Calu3 (cell line): ENCODE measurements around the gene HMCN2. TPM values are rescaled to one million over a fixed set of nuclear protein-coding genes. Genes with fewer than 3 reads are reported as not detected.

Experiments used
- BruUV-seq: library from RNA; stranded (reverse); fragments of 400-500 nt; replicated peaks from 2 replicates; lab custom pipeline; 2021; lab: Mats Ljungman, UMichigan
- CTCF ChIA-PET: fragments of 300-600 bp; sonication (Branson Sonifier 250); formaldehyde crosslinking; loops from one replicate; lab custom pipeline; 2022; ENCODE audit warnings: antibody characterized with exemption; lab: Charles Lee
- DNase-seq: peaks from one replicate; pipeline ENCODE4 v3.0.0; 2022
- H3K27ac Mint-ChIP-seq: one replicate; pipeline ENCODE4 v1.8.0; 2022; ENCODE audit warnings: mixed read lengths; ENCODE audit not compliant: unreplicated experiment
- H3K27me3 Mint-ChIP-seq: one replicate; pipeline ENCODE4 v1.8.0; 2022; ENCODE audit warnings: mixed read lengths; ENCODE audit not compliant: unreplicated experiment
- H3K36me3 Mint-ChIP-seq: one replicate; pipeline ENCODE4 v1.8.0; 2022; ENCODE audit warnings: mild to moderate bottlenecking, moderate library complexity, mixed read lengths; ENCODE audit not compliant: insufficient read depth, unreplicated experiment
- H3K4me1 Mint-ChIP-seq: one replicate; pipeline ENCODE4 v1.8.0; 2022; ENCODE audit warnings: mild to moderate bottlenecking, low read depth, mixed read lengths; ENCODE audit not compliant: unreplicated experiment
- H3K4me3 Mint-ChIP-seq: one replicate; pipeline ENCODE4 v1.8.0; 2022; ENCODE audit warnings: mild to moderate bottlenecking, low read depth, moderate library complexity, mixed read lengths; ENCODE audit not compliant: unreplicated experiment
- H3K9me3 Mint-ChIP-seq: one replicate; pipeline ENCODE4 v1.8.0; 2022; ENCODE audit warnings: low read depth, mixed read lengths; ENCODE audit not compliant: unreplicated experiment
- intact Hi-C: fragments of 100-400 bp; cut with micrococcal nuclease; formaldehyde crosslinking; loops from one replicate; pipeline ENCODE4 v1.10.0; 2022; ENCODE audit not compliant: unreplicated experiment
- total RNA-seq: library from RNA; stranded (reverse); gene quantifications from 2 replicates; pipeline ENCODE4 v1.2.3, GENCODE V29; 2022
- TF ChIP-seq, protein P1 (sequence below): fragments of 200-600 bp; IDR thresholded peaks from one replicate; pipeline ENCODE4 v1.8.0; 2022; ENCODE audit warnings: antibody characterized with exemption; ENCODE audit not compliant: unreplicated experiment

HMCN2 gene
- total RNA-seq, 1 experiment from 2014 or later, result not detected

- H3K4me3 Mint-ChIP-seq, result no peak overlapping the region
- CTCF ChIA-PET, result interaction anchor here (0.6 kb wide), 1 partner anchor 640 kb away, joined by 3 read pairs; no protein-coding TSS in a partner anchor
- H3K27me3 Mint-ChIP-seq, result no peaks in the 10 kb centered on the region
- H3K36me3 Mint-ChIP-seq, result no peaks in the 10 kb centered on the region
- H3K27ac Mint-ChIP-seq, result no peak overlapping the region
- no peak for DNase-seq
- TF ChIP-seq, protein P1, sequence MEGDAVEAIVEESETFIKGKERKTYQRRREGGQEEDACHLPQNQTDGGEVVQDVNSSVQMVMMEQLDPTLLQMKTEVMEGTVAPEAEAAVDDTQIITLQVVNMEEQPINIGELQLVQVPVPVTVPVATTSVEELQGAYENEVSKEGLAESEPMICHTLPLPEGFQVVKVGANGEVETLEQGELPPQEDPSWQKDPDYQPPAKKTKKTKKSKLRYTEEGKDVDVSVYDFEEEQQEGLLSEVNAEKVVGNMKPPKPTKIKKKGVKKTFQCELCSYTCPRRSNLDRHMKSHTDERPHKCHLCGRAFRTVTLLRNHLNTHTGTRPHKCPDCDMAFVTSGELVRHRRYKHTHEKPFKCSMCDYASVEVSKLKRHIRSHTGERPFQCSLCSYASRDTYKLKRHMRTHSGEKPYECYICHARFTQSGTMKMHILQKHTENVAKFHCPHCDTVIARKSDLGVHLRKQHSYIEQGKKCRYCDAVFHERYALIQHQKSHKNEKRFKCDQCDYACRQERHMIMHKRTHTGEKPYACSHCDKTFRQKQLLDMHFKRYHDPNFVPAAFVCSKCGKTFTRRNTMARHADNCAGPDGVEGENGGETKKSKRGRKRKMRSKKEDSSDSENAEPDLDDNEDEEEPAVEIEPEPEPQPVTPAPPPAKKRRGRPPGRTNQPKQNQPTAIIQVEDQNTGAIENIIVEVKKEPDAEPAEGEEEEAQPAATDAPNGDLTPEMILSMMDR, result no peak
- no TSS peak for BruUV-seq
- no peaks in the 10 kb centered on the region for H3K4me1 Mint-ChIP-seq
- intact Hi-C loops, result no loop called here
- H3K9me3 Mint-ChIP-seq, result no peaks in the 10 kb centered on the region
Observed at GRCh38 chr9:130470950-130471349, 205.4 kb downstream of the HMCN2 start.

DNA sequence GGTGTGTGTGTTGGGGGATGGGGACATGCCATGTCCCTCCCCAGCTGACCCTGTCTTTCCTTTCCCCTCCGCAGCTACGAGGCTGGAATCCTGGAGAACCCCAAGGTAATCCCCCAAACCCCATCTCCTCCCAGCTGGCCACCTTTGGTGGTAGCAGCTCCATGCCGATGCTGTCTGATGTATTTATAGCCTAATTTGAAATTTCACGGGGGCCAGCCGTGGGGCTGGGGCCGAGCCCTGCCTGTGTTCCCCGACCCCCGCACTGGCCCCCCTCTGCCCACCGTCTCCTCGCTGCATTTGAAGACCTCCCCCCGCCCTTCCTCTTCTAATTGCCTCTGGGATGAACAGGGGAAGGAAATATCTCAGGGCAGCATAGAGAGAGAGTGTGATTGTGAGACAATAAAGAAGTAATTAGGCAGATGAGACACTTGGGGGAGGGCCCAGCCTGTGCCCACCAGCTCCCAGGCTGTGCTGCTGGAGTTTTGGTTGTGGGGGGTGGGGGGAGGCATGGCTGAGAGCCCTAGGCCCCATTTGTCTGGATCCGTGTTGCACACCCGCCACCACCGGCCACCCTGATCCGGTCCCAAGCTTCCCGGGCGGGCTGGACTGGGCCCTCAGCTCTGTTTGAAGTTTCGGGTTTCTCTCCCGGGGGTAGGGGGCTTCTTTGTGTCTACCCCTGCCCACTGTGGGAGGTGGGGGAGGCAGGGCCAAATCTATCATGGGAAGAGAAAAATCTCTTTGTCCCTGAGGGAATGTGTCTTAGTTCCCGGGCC lies 206.0 kb downstream of the HMCN2 start:
- CTCF ChIA-PET, result interaction anchor here (0.6 kb wide), 1 partner anchor 639 kb away, joined by 3 read pairs; no protein-coding TSS in a partner anchor
- H3K36me3 Mint-ChIP-seq, result no peaks in the 10 kb centered on the region
- no peak overlapping the region for H3K4me3 Mint-ChIP-seq
- intact Hi-C loops, result no loop called here
- no peaks in the 10 kb centered on the region for H3K4me1 Mint-ChIP-seq
- no peak for DNase-seq
- no peak overlapping the region for H3K27ac Mint-ChIP-seq
- TF ChIP-seq, protein P1, result no peak
- no TSS peak for BruUV-seq
- no peaks in the 10 kb centered on the region for H3K27me3 Mint-ChIP-seq
- no peaks in the 10 kb centered on the region for H3K9me3 Mint-ChIP-seq

DNA sequence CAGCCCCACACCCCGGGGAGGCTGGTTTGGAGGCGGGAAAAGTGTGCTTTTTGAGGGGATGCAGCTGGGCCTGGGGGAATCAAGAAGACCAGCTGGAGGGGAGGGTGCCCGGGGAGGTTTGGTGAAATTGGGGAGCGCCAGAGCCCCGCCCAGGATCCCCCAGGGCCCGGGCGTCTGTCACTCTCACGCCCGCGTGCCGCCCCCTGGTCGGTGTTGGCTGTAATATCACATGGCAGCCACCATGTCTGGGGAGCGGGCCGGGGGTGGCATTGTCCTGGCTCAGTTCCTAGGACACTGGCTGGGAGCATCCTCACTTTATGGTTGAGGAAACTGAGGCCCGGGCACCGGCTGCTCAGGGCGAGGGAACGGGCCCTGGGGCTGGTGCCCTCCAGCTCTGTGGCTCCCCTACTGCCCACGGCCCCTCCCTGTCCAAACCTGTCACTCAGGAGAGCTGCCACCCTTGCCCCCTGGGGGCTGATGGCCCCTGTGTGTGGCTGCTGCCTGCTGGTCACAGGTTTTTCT lies 206.7 kb downstream of the HMCN2 start:
- no TSS peak for BruUV-seq
- intact Hi-C loops, result no loop called here
- Mint-ChIP-seq H3K4me3 (no peak overlapping the region), H3K27ac (no peak overlapping the region), H3K27me3 (no peaks in the 10 kb centered on the region), H3K36me3 (no peaks in the 10 kb centered on the region), H3K9me3 (no peaks in the 10 kb centered on the region), H3K4me1 (no peaks in the 10 kb centered on the region)
- CTCF ChIA-PET, result interaction anchor here (0.6 kb wide), 2 partner anchors 143 to 1163 kb away, joined by 3 to 6 read pairs; no protein-coding TSS in a partner anchor
- TF ChIP-seq, protein P1, result no peak
- no peak for DNase-seq

DNA sequence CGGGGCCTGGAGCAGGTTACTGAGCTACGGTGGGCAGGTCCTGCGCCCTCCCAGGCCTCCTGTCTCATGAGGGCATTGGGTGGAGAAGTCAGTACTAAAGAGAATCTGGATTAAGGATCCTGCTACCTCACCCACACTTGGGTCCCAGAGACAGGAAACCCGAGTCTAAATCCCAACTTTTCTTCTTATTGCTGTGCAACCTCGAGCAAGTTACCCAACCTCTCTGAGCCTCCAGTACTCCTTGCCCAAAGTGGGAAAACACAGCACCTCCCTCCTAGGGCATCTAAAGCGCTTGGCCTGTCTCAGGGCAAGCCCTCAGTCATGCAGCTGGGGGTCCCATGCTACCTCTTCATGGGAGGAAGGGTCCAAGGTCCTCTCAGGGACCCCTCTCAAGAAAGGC lies 207.4 kb downstream of the HMCN2 start:
- TF ChIP-seq, protein P1, result no peak
- Mint-ChIP-seq H3K27me3 (no peaks in the 10 kb centered on the region), H3K27ac (no peak overlapping the region), H3K36me3 (no peaks in the 10 kb centered on the region), H3K4me3 (no peak overlapping the region), H3K9me3 (no peaks in the 10 kb centered on the region), H3K4me1 (no peaks in the 10 kb centered on the region)
- DNase-seq, result no peak
- BruUV-seq, result no TSS peak
- intact Hi-C loops, result no loop called here
- CTCF ChIA-PET, result interaction anchor here (0.6 kb wide), 2 partner anchors 144 to 1163 kb away, joined by 3 to 6 read pairs; no protein-coding TSS in a partner anchor
